ENCODE results near the gene SGMS1.
"Not testable (repeated sequence)": the region's sequence is repeated elsewhere in the genome, so short reads cannot be mapped to it uniquely, and the experiment has no call there.

Gene SGMS1

GRCh38 chr10:50373821-50374501, 249.8 kb downstream of the SGMS1 start:
- DNase-seq (ENCODE audit: low read depth in 2 of 2) = no peak

GRCh38 chr10:50369931-50370330, 253.8 kb downstream of the SGMS1 start:
- DNase-seq (ENCODE audit: low read depth in 2 of 2) = no peak

- no peak for DNase-seq (ENCODE audit: low read depth in 2 of 2)
Measured at GRCh38 chr10:50367732-50368131, 256.0 kb downstream of the SGMS1 start.

GRCh38 chr10:50366421-50366820, 257.3 kb downstream of the SGMS1 start:
- DNase-seq (ENCODE audit: low read depth in 2 of 2) = not testable (repeated sequence)

- not testable (repeated sequence) for DNase-seq (ENCODE audit: low read depth in 2 of 2)
Measured at GRCh38 chr10:50364730-50365129, 259.0 kb downstream of the SGMS1 start.

- DNase-seq (ENCODE audit: low read depth in 2 of 2) = no peak
Measured at GRCh38 chr10:50362547-50363125, 261.1 kb downstream of the SGMS1 start.

- DNase-seq (ENCODE audit: low read depth in 2 of 2) = no peak
Measured at GRCh38 chr10:50361946-50362345, 261.8 kb downstream of the SGMS1 start.

GRCh38 chr10:50360077-50360850, 263.5 kb downstream of the SGMS1 start:
- no peak for DNase-seq (ENCODE audit: low read depth in 2 of 2)

GRCh38 chr10:50358925-50359687, 264.6 kb downstream of the SGMS1 start:
- DNase-seq (ENCODE audit: low read depth in 2 of 2) = no peak

- DNase-seq (ENCODE audit: low read depth in 2 of 2) = no peak
Measured at GRCh38 chr10:50358411-50358810, 265.3 kb downstream of the SGMS1 start.

- not testable (repeated sequence) for DNase-seq (ENCODE audit: low read depth in 2 of 2)
Measured at GRCh38 chr10:50356481-50356832, 267.3 kb downstream of the SGMS1 start.

- DNase-seq (ENCODE audit: low read depth in 2 of 2) = not testable (repeated sequence)
Measured at GRCh38 chr10:50355693-50356480, 267.9 kb downstream of the SGMS1 start.

- no peak for DNase-seq (ENCODE audit: low read depth in 2 of 2)
Measured at GRCh38 chr10:50351483-50352146, 272.1 kb downstream of the SGMS1 start.

GRCh38 chr10:50350366-50350765, 273.4 kb downstream of the SGMS1 start:
- DNase-seq (ENCODE audit: low read depth in 2 of 2) = no peak

GRCh38 chr10:50349554-50349953, 274.2 kb downstream of the SGMS1 start:
- DNase-seq (ENCODE audit: low read depth in 2 of 2) = no peak

- DNase-seq (ENCODE audit: low read depth in 2 of 2) = no peak
Measured at GRCh38 chr10:50347394-50347802, 276.4 kb downstream of the SGMS1 start.

- DNase-seq (ENCODE audit: low read depth in 2 of 2) = no peak
Measured at GRCh38 chr10:50346942-50347341, 276.8 kb downstream of the SGMS1 start.

- DNase-seq (ENCODE audit: low read depth in 2 of 2) = no peak
Measured at GRCh38 chr10:50345545-50345944, 278.2 kb downstream of the SGMS1 start.

- no peak for DNase-seq (ENCODE audit: low read depth in 2 of 2)
Measured at GRCh38 chr10:50343702-50344331, 279.9 kb downstream of the SGMS1 start.

GRCh38 chr10:50341987-50342386, 281.8 kb downstream of the SGMS1 start:
- DNase-seq (ENCODE audit: low read depth in 2 of 2) = no peak
